Spleen (tissue), 7 donors: Measurements from ENCODE around the gene ATG9A.

ENCODE experiments used
- POLR2AphosphoS5 ChIP-seq, 3 donors: sonication (generic); formaldehyde crosslinking; IDR thresholded peaks; one replicate each; pipeline ENCODE4 v1.5.1; 2017; ENCODE audit warnings: antibody characterized with exemption in 3 of 3
- TF ChIP-seq, protein P1 (sequence below), 11 experiments: fragments of 200-600 bp in 7 of 11; fragments of 450-650 bp in 4 of 11; sonication (generic) in 4 of 11; IDR thresholded peaks in 8 of 11; conservative IDR thresholded peaks in 3 of 11; 1 replicate in 7 of 11; 2 replicates in 4 of 11; pipeline versions ENCODE4 v1.4.0 to v1.8.0; 2016 to 2021; ENCODE audit warnings: antibody characterized with exemption in 11 of 11, inconsistent platforms in 4 of 11, mild to moderate bottlenecking in 1 of 11
- donor health status: DM: no; HTN: no; CAD: no; lungs with moderate emphysema.
- donor health status: DM: no; HTN: no; CAD: no.
- donor health status: DM: no; HTN: no; CAD: no.

DNA sequence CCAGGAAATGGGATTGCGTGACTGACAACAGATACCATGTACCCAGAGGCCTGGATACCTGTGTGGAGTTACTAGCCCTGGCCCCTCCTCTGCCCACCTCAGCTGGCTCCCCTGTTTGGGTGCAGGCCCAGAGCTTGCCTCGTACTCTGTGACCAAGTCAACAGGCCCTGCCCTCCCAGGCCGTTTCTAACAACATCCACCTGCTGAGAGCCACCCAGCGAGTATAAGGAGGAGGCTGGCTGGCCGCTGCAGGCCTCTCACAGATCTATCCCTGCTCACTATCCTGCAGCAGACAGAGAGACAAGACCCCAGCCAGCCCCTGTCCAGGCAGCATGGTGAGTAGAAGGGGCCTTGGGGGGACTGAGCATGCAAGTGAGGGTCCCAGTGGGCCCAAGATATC lies 36.8 kb upstream of the ATG9A start:
- TF ChIP-seq, protein P1, sequence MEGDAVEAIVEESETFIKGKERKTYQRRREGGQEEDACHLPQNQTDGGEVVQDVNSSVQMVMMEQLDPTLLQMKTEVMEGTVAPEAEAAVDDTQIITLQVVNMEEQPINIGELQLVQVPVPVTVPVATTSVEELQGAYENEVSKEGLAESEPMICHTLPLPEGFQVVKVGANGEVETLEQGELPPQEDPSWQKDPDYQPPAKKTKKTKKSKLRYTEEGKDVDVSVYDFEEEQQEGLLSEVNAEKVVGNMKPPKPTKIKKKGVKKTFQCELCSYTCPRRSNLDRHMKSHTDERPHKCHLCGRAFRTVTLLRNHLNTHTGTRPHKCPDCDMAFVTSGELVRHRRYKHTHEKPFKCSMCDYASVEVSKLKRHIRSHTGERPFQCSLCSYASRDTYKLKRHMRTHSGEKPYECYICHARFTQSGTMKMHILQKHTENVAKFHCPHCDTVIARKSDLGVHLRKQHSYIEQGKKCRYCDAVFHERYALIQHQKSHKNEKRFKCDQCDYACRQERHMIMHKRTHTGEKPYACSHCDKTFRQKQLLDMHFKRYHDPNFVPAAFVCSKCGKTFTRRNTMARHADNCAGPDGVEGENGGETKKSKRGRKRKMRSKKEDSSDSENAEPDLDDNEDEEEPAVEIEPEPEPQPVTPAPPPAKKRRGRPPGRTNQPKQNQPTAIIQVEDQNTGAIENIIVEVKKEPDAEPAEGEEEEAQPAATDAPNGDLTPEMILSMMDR (IDR thresholded peaks at IDR 0.05 in 8 of 11, conservative IDR thresholded peaks at IDR 0.05 in 3 of 11), result no peak
- no peak for TF ChIP-seq POLR2AphosphoS5 (IDR thresholded peaks at IDR 0.05)
